H1 (cell line): Measurements from ENCODE around the gene TBX15. TPM values are rescaled to one million over a fixed set of nuclear protein-coding genes. Genes with fewer than 3 reads are reported as not detected.

Source experiments
- BACH1 ChIP-seq: IDR thresholded peaks from 2 replicates; pipeline ENCODE4 v1.6.1; 2012; ENCODE audit warnings: low read length, improper control_type of control experiment
- CREB1 ChIP-seq: IDR thresholded peaks from 2 replicates; pipeline ENCODE4 v1.6.1; 2012; ENCODE audit warnings: inconsistent platforms
- EGR1 ChIP-seq: IDR thresholded peaks from 2 replicates; pipeline ENCODE4 v1.6.1; 2011; ENCODE audit warnings: low read depth, low read length, borderline replicate concordance
- HDAC2 ChIP-seq, 2 experiments: fragments of 300-600 bp in 1 of 2; sonication (generic) in 1 of 2; IDR thresholded peaks; 2 replicates each; pipeline ENCODE4 v1.6.1; 2011 to 2012; ENCODE audit warnings: low read depth in 2 of 2, low read length in 2 of 2, mild to moderate bottlenecking in 2 of 2, moderate library complexity in 2 of 2, borderline replicate concordance in 1 of 2, inconsistent platforms in 1 of 2
- KDM1A ChIP-seq: fragments of 200-600, 300-600 bp; sonication (generic); IDR thresholded peaks from 2 replicates; pipeline ENCODE4 v1.7.1; 2016; ENCODE audit warnings: mild to moderate bottlenecking, low read length, borderline replicate concordance
- POU5F1 ChIP-seq: IDR thresholded peaks from 2 replicates; pipeline ENCODE4 v1.6.1; 2011; ENCODE audit warnings: low read depth, mild to moderate bottlenecking, low read length, moderate library complexity
- SIN3A ChIP-seq, 2 experiments: IDR thresholded peaks in 1 of 2; conservative IDR thresholded peaks in 1 of 2; 2 replicates each; pipeline ENCODE4 v1.6.1; 2011 to 2012; ENCODE audit warnings: low read length in 2 of 2, improper control_type of control experiment in 1 of 2, low read depth in 1 of 2, mild to moderate bottlenecking in 1 of 2
- SP4 ChIP-seq: IDR thresholded peaks from 2 replicates; pipeline ENCODE4 v1.6.1; 2012; ENCODE audit warnings: low read length, inconsistent platforms
- ZNF274 ChIP-seq: IDR thresholded peaks from 2 replicates; pipeline ENCODE4 v1.7.0; 2012; ENCODE audit warnings: low read length, borderline replicate concordance; ENCODE audit errors: extremely low read depth
- polyA plus RNA-seq, 7 experiments: library from polyadenylated mRNA; depleted of rRNA in 3 of 7; stranded (reverse) in 5 of 7; unstranded in 2 of 7; fragments of >200 nt in 5 of 7; fragments of 200-250 nt in 2 of 7; gene quantifications; 1 replicate in 5 of 7; 2 replicates in 1 of 7; 4 replicates in 1 of 7; pipeline versions ENCODE4 v1.2.1 to v1.2.3, GENCODE V29; 2011 to 2013; ENCODE audit warnings: missing spikeins in 2 of 7, mixed read lengths in 2 of 7
- total RNA-seq: library from RNA; stranded (reverse); fragmentation: NEBNext Ultra II Directional; extraction: Animal tissue kit (Norgen Biotek cat#: 25700); gene quantifications from 2 replicates; pipeline ENCODE4 v1.2.1, GENCODE V29; 2021
- TF ChIP-seq, protein P1 (sequence below): IDR thresholded peaks from 2 replicates; pipeline ENCODE4 v1.6.1; 2012; ENCODE audit warnings: inconsistent platforms

The TBX15 gene
- total and polyA plus RNA-seq, 2 of the 8 experiments (the other 6 are each of a cell fraction or from before 2014, with no cell fraction given): 0.14 to 0.24 TPM

DNA sequence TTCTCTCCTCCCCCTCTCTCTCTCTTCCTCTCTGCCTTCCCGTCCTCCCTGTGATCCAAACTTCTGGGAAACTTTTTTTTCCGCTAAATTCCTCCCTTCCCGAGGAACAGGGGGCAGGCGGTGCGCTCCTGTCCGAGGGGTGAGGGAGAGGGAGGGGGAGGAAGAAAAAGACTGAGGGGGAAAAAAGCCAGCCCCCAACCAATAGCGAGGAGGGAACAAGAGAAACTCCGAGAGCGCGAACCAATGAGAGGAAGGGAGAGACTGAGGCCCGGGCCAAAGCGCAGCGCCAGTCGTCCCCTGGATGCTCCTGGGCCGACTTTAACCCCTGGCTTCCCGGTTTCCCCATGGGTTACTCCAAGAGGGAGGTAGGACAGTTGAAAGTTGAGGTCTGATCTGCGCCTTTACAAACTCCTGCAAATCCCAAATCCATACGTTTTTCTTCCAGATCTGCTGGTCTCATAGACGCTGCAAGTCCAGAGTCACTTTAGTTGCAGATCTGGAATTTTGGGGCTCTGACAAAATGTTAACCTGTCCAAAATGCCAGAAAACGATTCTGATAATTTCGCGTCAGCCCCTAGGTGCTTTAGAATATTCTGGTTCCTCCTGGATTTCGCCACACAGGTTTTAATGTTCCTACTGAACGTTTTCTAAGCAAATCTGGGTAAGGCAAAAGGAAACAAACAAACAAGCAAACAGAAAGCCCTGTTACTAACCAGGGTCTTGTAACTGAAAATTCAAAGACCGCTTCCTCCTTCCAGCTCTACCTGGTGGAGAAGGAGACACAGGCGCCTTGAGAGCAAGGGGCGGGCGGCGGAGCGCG lies at the start of gene TBX15 (continued):
- TF ChIP-seq ZNF274: no peak
- no peak for TF ChIP-seq SP4
- no peak for TF ChIP-seq SIN3A (conservative IDR thresholded peaks at IDR 0.05 in 1 of 2, IDR thresholded peaks at IDR 0.05 in 1 of 2; ENCODE audit: low read depth in 1 of 2, low read length in 2 of 2)
- no peak for TF ChIP-seq EGR1
- TF ChIP-seq POU5F1: no peak
- TF ChIP-seq BACH1: no peak
- TF ChIP-seq CREB1: no peak
- peak; percentile 52; the same call in 1 of the 2 replicates for TF ChIP-seq KDM1A
- TF ChIP-seq, protein P1, sequence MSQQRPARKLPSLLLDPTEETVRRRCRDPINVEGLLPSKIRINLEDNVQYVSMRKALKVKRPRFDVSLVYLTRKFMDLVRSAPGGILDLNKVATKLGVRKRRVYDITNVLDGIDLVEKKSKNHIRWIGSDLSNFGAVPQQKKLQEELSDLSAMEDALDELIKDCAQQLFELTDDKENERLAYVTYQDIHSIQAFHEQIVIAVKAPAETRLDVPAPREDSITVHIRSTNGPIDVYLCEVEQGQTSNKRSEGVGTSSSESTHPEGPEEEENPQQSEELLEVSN: peak; percentile 95
- no peak for TF ChIP-seq HDAC2 (IDR thresholded peaks at IDR 0.05; ENCODE audit: borderline replicate concordance in 1 of 2, low read depth in 2 of 2, low read length in 2 of 2)
- TF ChIP-seq, all 59 proteins: peak for 4
